ENCODE measurements around the gene ITPK1.

DNA sequence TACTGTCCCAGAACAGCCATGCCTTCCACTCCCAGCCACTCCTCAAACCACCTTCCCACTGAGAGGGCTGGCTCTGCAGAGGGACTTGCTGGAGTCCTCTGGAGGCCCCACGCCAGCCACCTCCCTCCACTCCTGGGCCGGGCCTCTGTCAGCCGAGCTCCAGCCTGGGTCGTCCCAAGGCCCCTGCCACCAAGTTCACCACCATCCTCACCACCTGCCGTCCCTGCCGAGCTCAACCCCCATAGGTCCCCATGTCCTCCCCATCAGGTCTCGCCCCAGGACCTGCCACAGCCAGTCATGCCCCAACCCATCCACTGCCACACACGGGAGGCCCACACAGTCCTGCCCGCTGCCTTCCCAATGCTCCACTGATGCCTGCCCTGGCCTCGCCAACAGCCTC is 39.0 kb downstream of the ITPK1 start:
- TF ChIP-seq CTCF (IDR thresholded peaks at IDR 0.05) (no peak), POLR2A (IDR thresholded peaks at IDR 0.05) (no peak), EP300 (IDR thresholded peaks at IDR 0.05; ENCODE audit: low read depth) (no peak), POLR2AphosphoS5 (IDR thresholded peaks at IDR 0.05) (no peak)

Data from transverse colon (tissue), 4 donors.